GM18498 (cell line): ENCODE results near the gene FAAP100.

Experiments
- ATAC-seq: cut with Tn5 transposase; IDR thresholded peaks from one replicate; pipeline ENCODE4 v1.9.1; 2021; ENCODE audit warnings: mild to moderate bottlenecking, moderate library complexity; ENCODE audit not compliant: unreplicated experiment

FAAP100 gene

DNA sequence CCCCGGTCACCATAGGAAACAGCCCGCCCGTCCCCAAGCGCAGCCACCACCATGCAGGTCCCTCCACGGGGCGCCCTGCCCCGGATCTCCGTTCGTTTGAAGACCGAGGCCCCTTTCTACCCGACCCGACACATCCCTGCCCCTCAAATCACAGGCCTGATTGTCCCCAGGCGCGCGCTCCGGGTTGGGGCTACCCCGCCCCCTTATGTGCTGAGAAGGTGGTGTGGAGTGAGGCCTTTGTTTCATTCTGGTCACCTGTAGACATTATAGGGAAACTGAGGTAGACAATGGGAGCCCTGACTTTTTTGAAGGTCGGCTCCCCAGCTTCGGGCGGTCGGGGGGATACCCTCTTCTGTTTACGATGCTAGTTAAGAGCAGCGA, 38.8 kb downstream of the FAAP100 start:
- peak; percentile 1 for ATAC-seq

GRCh38 chr17:81512562-81513371, 39.4 kb downstream of the FAAP100 start, which contains the start of gene ACTG1:
Gene ACTG1 (minus strand): TSS chr17:81512799. CDS start chr17:81512354, 445 bp downstream.
- peak; percentile 39 for ATAC-seq

GRCh38 chr17:81511804-81512561, 40.2 kb downstream of the FAAP100 start:
- no peak for ATAC-seq

DNA sequence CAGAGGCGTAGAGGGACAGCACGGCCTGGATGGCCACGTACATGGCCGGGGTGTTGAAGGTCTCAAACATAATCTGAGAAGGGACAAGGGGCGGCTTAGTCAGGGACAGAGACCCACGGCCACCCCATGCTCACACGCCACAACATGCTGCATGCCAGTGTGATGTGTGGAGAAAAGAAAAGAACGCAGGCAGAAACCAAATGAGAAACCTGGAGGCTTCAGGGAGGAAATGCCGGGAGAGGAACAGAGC, 40.7 kb downstream of the FAAP100 start:
- ATAC-seq: no peak

DNA sequence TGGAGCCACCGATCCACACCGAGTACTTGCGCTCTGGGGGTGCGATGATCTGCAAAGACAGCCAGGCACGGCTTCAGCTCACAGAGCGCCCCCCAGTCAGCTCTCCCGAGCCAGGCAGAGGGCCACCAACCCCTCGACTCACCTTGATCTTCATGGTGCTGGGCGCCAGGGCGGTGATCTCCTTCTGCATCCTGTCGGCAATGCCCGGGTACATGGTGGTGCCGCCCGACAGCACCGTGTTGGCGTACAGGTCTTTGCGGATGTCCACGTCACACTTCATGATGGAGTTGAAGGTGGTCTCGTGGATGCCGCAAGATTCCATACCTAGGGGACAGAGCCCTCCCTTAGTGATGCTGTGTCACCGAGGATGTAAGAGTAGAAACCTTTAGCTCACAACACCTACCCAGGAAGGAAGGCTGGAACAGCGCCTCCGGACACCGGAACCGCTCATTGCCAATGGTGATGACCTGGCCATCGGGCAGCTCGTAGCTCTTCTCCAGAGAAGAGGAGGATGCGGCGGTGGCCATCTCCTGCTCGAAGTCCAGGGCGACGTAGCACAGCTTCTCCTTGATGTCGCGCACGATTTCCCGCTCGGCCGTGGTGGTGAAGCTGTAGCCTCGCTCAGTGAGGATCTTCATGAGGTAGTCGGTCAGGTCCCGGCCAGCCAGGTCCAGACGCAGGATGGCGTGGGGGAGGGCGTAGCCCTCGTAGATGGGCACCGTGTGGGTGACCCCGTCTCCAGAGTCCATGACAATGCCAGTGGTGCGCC, 41.2 kb downstream of the FAAP100 start:
- ATAC-seq: no peak

DNA sequence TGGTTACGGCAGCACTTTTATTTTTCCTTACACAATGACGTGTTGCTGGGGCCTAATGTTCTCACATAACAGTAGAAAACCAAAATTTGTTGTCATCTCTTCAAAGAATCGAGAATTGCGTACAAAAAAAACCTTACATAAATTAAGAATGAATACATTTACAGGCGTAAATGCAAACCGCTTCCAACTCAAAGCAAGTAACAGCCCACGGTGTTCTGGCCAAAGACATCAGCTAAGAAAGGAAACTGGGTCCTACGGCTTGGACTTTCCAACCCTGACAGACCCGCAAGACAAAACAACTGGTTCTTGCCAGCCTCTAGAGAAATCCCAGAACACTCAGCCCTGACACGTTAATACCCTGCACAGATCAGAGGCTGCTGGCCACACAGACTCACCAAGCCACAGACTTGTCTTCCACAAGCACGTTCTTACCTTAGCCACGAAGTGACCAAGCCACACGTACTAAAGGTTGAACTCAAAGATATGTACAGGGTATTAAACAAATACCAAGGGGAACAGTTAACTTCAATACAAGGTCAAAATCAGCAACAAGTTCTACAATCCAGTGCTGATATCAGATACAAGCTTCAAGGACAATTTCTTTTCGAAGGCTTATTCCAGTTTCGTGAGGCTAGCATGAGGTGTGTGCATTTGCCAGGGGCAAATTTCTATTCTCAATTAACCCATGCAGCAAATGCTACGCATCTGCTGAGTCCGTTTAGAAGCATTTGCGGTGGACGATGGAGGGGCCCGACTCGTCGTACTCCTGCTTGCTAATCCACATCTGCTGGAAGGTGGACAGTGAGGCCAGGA, 42.0 kb downstream of the FAAP100 start:
- ATAC-seq: no peak

DNA sequence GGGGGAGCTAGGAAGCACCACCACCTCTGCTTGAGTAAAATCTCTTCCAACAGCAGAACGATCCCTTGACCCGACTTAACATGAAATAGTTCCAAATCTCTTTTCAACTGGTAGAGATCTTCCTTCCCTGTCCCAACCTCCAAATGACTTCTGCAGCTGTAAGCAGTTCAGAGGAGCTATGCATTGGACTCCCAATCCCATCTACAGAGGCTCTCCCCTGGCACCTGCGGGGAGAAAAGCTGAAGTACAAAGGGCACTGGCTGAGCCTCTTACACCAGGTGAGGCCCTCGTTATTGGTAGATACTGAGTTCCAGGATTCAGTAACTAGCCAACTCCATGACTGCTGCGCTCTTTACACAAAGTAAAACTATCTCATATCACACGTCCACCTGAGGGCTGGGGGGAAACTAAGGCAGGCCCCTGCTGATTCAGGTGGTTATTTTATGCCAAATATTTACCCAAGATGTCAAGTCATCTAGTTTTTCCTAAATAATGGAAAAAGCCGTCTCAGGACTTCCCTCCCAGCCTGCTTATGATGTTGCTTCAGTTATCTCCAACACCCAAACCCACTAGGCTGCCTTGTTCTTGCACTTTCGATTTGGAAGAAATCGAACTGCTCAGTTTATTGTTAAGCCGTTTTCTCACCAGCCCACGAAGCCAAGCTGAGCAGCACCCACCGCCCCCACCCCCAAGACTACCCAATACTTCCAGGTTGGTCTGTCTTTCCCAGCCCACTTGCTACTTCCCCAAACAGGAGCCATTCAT, 42.8 kb downstream of the FAAP100 start:
- ATAC-seq: no peak

- no peak for ATAC-seq
These were observed 43.4 kb downstream of the FAAP100 start for GRCh38 chr17:81508639-81509206.

- no peak for ATAC-seq
These were observed 48.5 kb downstream of the FAAP100 start for GRCh38 chr17:81503619-81504018.

GRCh38 chr17:81502471-81503017, 49.6 kb downstream of the FAAP100 start:
- ATAC-seq: no peak

DNA sequence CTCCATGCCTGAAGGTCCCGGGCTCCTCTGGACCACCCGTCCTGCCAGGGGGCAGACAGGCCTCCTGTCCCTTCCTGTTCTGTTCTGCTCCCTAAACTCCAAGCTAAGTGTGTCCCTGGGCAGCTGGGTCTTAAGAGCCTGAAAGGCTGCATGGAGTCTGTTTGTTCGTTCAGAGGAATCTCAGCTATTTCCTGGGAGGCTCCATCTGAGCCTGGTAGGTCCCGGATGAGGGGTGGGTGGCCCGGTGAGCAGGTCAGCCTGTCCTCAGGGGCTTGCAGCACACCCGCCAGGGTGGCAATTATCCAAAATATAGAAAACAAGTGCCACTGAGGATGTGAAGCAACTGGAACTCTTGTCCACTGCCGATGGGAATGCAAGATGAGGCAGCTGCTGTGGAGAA, 52.1 kb downstream of the FAAP100 start:
- ATAC-seq: no peak

GRCh38 chr17:81499601-81499970, 52.6 kb downstream of the FAAP100 start:
- ATAC-seq: no peak

GRCh38 chr17:81498953-81499600, 53.1 kb downstream of the FAAP100 start:
- no peak for ATAC-seq

GRCh38 chr17:81494626-81495377, 57.4 kb downstream of the FAAP100 start:
- ATAC-seq: no peak

DNA sequence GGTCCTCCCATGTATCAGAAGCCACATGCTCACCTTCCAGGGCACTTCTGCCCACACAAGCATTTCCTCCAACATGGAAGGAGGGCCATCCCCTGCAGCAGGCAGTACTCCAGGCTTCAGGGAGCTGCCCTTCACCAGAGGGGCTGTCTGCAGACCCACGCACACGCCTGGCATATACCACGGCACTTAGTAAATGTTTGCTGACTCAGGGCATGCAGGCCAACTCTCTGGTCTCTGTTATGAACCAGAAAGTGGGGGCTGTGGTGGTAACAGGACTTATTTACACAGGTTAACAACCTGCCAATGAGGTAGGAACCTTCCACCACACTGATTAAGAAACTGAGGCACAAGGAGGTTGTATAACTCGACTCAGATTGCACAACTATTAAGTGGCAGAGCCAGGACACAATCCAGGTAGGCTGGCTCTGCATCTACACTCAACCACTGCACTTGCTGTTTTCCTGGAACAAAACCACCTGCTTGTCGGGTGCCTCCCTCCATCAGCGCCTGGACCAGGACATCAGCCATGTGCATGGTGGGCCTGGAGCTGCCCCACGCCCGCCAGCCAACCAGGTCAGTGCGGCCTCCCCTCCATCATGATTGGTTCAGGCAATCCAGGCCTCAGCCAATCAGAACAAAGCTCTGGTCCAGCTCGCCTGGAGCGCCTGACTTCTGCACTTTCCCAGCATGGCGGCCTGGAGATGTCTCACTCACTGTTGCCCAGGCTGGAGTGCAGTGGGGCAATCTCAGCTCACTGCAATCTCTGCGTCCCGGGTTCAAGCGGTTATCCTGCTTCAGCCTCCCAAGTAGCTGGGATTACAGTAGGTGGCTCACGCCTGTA, 58.7 kb downstream of the FAAP100 start:
- ATAC-seq: no peak

DNA sequence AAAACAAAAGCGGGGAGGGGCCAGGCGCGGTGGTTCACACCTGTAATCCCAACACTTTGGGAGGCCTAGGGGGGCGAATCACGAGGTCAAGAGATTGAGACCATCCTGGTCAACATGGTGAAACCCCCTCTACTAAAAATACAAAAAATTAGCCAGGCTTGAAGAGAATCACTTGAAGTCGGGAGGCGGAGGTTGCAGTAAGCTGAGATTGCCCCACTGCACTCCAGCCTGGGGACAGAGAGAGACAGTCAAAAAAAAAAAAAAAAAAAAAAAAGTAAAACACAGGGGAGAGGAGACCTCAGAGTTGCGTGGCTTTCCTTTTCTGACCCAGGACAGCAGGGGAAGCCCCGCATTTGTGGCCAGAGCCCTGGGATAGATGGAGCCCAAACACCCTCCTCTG, 59.4 kb downstream of the FAAP100 start:
- ATAC-seq: no peak

- ATAC-seq: no peak
These were observed 60.0 kb downstream of the FAAP100 start for GRCh38 chr17:81492202-81492601.
